GM18520 (cell line): ENCODE measurements around the gene IGSF22.

Source experiments
- ATAC-seq: cut with Tn5 transposase; IDR thresholded peaks from one replicate; pipeline ENCODE4 v1.9.1; 2021; ENCODE audit not compliant: unreplicated experiment

The IGSF22 gene

GRCh38 chr11:18745251-18745650 is 19.3 kb upstream of the IGSF22 start:
- ATAC-seq, result no peak

- ATAC-seq, result no peak
Measured at GRCh38 chr11:18743900-18744514, 18.0 kb upstream of the IGSF22 start.

GRCh38 chr11:18743365-18743764 is 17.4 kb upstream of the IGSF22 start:
- ATAC-seq, result no peak

- ATAC-seq, result no peak
Measured at GRCh38 chr11:18741783-18742182, 15.8 kb upstream of the IGSF22 start.

GRCh38 chr11:18739685-18740084 is 13.7 kb upstream of the IGSF22 start:
- ATAC-seq, result no peak

GRCh38 chr11:18737642-18738041 is 11.7 kb upstream of the IGSF22 start:
- ATAC-seq, result no peak

- no peak for ATAC-seq
Measured at GRCh38 chr11:18736590-18737148, 10.7 kb upstream of the IGSF22 start.

- ATAC-seq, result no peak
Measured at GRCh38 chr11:18733202-18733601, 7.2 kb upstream of the IGSF22 start.

- ATAC-seq, result no peak
Measured at GRCh38 chr11:18731949-18732821, 6.2 kb upstream of the IGSF22 start.

- no peak for ATAC-seq
Measured at GRCh38 chr11:18731441-18731840, 5.5 kb upstream of the IGSF22 start.

GRCh38 chr11:18730020-18730419 is 4.0 kb upstream of the IGSF22 start:
- no peak for ATAC-seq

GRCh38 chr11:18729426-18729825 is 3.4 kb upstream of the IGSF22 start:
- no peak for ATAC-seq

GRCh38 chr11:18728658-18729057 is 2.7 kb upstream of the IGSF22 start:
- no peak for ATAC-seq

- no peak for ATAC-seq
Measured at GRCh38 chr11:18727479-18728236, 1.7 kb upstream of the IGSF22 start.

- ATAC-seq, result no peak
Measured at GRCh38 chr11:18723991-18724390, 2.0 kb downstream of the IGSF22 start.

- no peak for ATAC-seq
Measured at GRCh38 chr11:18722293-18722637, 3.7 kb downstream of the IGSF22 start.

GRCh38 chr11:18721561-18722292 is 4.3 kb downstream of the IGSF22 start:
- ATAC-seq, result no peak

GRCh38 chr11:18720808-18721560 is 5.0 kb downstream of the IGSF22 start:
- ATAC-seq, result peak; percentile 43

GRCh38 chr11:18720091-18720807 is 5.7 kb downstream of the IGSF22 start:
- no peak for ATAC-seq
